ENCODE measurements around the gene RPS8. TPM values are rescaled to one million over a fixed set of nuclear protein-coding genes. Genes with fewer than 3 reads are reported as not detected.

RPS8 gene
- total and polyA plus RNA-seq, 4 donors: 258 to 891 (median 575) TPM

GRCh38 chr1:44777969-44778635, 2.8 kb downstream of the RPS8 start (continued):
- no peak for TF ChIP-seq REST (IDR thresholded peaks at IDR 0.05)
- no peak for TF ChIP-seq ZBTB33 (IDR thresholded peaks at IDR 0.05)

- no peak for TF ChIP-seq RAD21 (IDR thresholded peaks at IDR 0.05)
- TF ChIP-seq FOXA1 (IDR thresholded peaks at IDR 0.05): no peak
- no peak for TF ChIP-seq ATF3 (IDR thresholded peaks at IDR 0.05)
- TF ChIP-seq EGR1 (IDR thresholded peaks at IDR 0.05; ENCODE audit: low read depth in 2 of 2): no peak
- no peak for TF ChIP-seq FOXA2 (IDR thresholded peaks at IDR 0.05)
- TF ChIP-seq RXRA (IDR thresholded peaks at IDR 0.05): no peak
- no peak for TF ChIP-seq GABPA (IDR thresholded peaks at IDR 0.05 in 1 of 2, conservative IDR thresholded peaks at IDR 0.05 in 1 of 2)
- no peak for TF ChIP-seq HNF4G (IDR thresholded peaks at IDR 0.05)
- no peak for TF ChIP-seq TAF1 (conservative IDR thresholded peaks at IDR 0.05)
- no peak for TF ChIP-seq REST (IDR thresholded peaks at IDR 0.05)
- TF ChIP-seq SP1 (IDR thresholded peaks at IDR 0.05): no peak
- no peak for TF ChIP-seq YY1 (IDR thresholded peaks at IDR 0.05)
- no peak for TF ChIP-seq ZBTB33 (IDR thresholded peaks at IDR 0.05)
- no peak for TF ChIP-seq CTCF (IDR thresholded peaks at IDR 0.05; ENCODE audit: low read depth, low read length, missing input control)
- TF ChIP-seq HNF4A (conservative IDR thresholded peaks at IDR 0.05): no peak
- no peak for TF ChIP-seq MAX (IDR thresholded peaks at IDR 0.05)
- TF ChIP-seq JUND (IDR thresholded peaks at IDR 0.05): no peak
- no peak for TF ChIP-seq NR2F2 (IDR thresholded peaks at IDR 0.05)
- Histone ChIP-seq H3K36me3 (ENCODE audit: control insufficient read depth in 4 of 4, insufficient read depth in 3 of 4, low read depth in 1 of 4, low read length in 3 of 4) (peaks cover 5 to 29% (median 18%) of the 10 kb centered on the region in 4 donors), H3K4me1 (ENCODE audit: control insufficient read depth in 4 of 4, insufficient read depth in 4 of 4, low read length in 3 of 4) (peaks cover 2 to 19% (median 11%) of the 10 kb centered on the region in 4 donors), H3K27ac (ENCODE audit: low read depth in 1 of 2, low read length in 2 of 2) (no peak overlapping the region), H3K4me3 (ENCODE audit: low read depth in 1 of 3, low read length in 3 of 3) (no peak overlapping the region), H3K9me3 (ENCODE audit: control insufficient read depth in 4 of 4, low read length in 3 of 4) (no peaks in the 10 kb centered on the region), H3K27me3 (ENCODE audit: control insufficient read depth in 4 of 4, insufficient read depth in 4 of 4, low read length in 3 of 4) (no peaks in the 10 kb centered on the region), H3K9ac (ENCODE audit: low read depth in 1 of 2, low read length in 2 of 2) (no peak overlapping the region)
- 96% methylated on average over 6 of the region's 6 CpGs for WGBS
- DNase-seq (ENCODE audit: low spot score): no peak
Measured at GRCh38 chr1:44778705-44779576, 3.6 kb downstream of the RPS8 start.
